ENCODE data around the gene UGP2. TPM values are rescaled to one million over a fixed set of nuclear protein-coding genes. Genes with fewer than 3 reads are reported as not detected.
A peak's percentile ranks its signal among the peaks of the same experiment; 100 is the strongest.

UGP2 gene
- total RNA-seq, 1 donor from 2014 or later = 66.3 TPM

GRCh38 chr2:63862806-63863205, 21.1 kb downstream of the UGP2 start:
- H3K36me3 Mint-ChIP-seq (ENCODE audit: low read depth) = peaks cover 52% of the 10 kb centered on the region
- no peaks in the 10 kb centered on the region for H3K9me3 Mint-ChIP-seq
- DNase-seq = no peak
- H3K27ac Mint-ChIP-seq = peak overlapping the region; percentile 16
- peaks cover 41% of the 10 kb centered on the region for H3K4me1 Mint-ChIP-seq
- H3K4me3 Mint-ChIP-seq = no peak overlapping the region
- H3K27me3 Mint-ChIP-seq = no peaks in the 10 kb centered on the region
- intact Hi-C loops (cut with micrococcal nuclease) = no loop called here

DNA sequence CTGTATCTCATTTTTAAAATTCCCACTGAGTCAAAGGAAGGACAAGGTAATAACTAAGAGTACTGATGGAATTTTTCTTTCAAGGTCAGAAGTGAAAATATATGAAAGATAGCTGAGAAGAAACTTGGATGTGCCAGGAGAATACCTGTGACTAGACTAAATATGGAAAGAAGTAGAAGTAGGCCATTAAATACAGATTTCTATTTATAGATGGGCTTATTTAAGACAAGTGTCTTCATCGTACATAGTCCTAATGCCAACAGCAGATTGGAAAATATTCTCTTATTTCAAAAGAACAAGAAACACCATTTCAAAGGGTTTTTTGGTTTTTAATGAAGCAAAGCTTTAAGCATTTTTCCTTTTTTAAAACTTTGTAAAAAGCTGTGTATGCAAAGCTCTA, 22.0 kb downstream of the UGP2 start:
- H3K27me3 Mint-ChIP-seq = no peaks in the 10 kb centered on the region
- H3K36me3 Mint-ChIP-seq (ENCODE audit: low read depth) = peaks cover 54% of the 10 kb centered on the region
- DNase-seq = no peak
- peaks cover 39% of the 10 kb centered on the region for H3K4me1 Mint-ChIP-seq
- no peaks in the 10 kb centered on the region for H3K9me3 Mint-ChIP-seq
- no peak overlapping the region for H3K4me3 Mint-ChIP-seq
- intact Hi-C loops (cut with micrococcal nuclease) = no loop called here
- H3K27ac Mint-ChIP-seq = no peak overlapping the region

- intact Hi-C loops (cut with micrococcal nuclease) = no loop called here
- Mint-ChIP-seq H3K27ac (peak overlapping the region; percentile 16), H3K27me3 (no peaks in the 10 kb centered on the region), H3K4me1 (peaks cover 36% of the 10 kb centered on the region), H3K4me3 (no peak overlapping the region), H3K36me3 (ENCODE audit: low read depth) (peaks cover 48% of the 10 kb centered on the region), H3K9me3 (no peaks in the 10 kb centered on the region)
- DNase-seq = no peak
Observed at GRCh38 chr2:63865159-63865799, 23.6 kb downstream of the UGP2 start.

DNA sequence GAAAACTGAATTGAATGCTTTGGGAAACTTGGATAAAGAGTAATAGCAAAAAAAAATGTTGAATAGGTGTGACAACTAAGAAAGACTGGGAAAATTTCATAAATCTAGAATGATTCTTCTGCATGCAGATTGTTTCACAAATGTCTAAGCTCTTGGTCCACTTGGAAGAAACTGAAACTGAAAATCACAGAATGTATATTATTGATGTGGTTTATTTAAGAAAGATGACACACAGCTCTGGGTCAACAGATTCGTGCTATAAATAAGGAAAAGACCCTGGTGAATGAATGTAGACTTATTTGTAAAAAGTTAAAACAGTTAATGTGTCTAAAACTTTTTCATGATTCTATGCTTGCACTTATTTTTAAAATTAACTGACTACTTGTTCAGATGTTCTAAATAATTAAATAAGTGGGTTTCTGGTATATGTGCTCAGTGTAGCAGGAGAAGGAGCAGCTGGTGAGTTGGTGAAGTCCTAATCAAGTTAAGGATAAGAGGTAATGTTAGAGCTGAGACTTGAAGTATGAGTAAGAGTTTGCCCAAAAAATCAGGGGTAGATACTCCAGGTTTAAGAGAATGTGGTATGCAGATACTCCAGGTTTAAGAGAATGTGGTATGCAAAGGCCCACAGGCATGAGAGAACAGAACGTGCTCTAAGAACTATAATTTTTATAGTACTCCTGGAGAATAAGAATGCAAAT, 24.5 kb downstream of the UGP2 start:
- Mint-ChIP-seq H3K4me1 (peaks cover 34% of the 10 kb centered on the region), H3K9me3 (no peaks in the 10 kb centered on the region), H3K27me3 (no peaks in the 10 kb centered on the region), H3K4me3 (peak overlapping the region; percentile 23), H3K27ac (peak overlapping the region; percentile 25), H3K36me3 (ENCODE audit: low read depth) (peaks cover 51% of the 10 kb centered on the region)
- no peak for DNase-seq
- intact Hi-C loops (cut with micrococcal nuclease) = no loop called here

DNA sequence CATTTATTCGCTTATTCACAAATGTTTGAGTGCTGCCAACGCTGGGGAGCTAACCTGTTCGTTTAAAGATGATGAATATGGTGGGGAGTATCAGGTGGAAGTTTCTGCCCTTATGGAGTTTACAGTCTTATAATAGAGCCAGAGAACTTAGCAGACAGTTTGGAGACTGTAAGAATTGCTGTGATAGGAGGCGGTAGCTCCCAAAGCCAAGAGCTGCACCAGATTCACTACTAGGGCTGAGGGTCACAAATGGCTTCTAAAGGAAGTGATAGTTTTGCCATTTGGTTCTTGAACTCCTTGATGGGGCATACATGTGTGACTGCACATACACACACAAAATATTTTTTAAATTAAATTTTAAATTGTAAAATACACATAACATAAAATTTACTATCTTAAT, 29.0 kb downstream of the UGP2 start:
- no peak overlapping the region for H3K4me3 Mint-ChIP-seq
- H3K9me3 Mint-ChIP-seq = peaks cover 13% of the 10 kb centered on the region
- no peak for DNase-seq
- peaks cover 63% of the 10 kb centered on the region for H3K36me3 Mint-ChIP-seq (ENCODE audit: low read depth)
- H3K27ac Mint-ChIP-seq = no peak overlapping the region
- peaks cover 20% of the 10 kb centered on the region for H3K4me1 Mint-ChIP-seq
- H3K27me3 Mint-ChIP-seq = no peaks in the 10 kb centered on the region
- intact Hi-C loops (cut with micrococcal nuclease) = no loop called here

DNA sequence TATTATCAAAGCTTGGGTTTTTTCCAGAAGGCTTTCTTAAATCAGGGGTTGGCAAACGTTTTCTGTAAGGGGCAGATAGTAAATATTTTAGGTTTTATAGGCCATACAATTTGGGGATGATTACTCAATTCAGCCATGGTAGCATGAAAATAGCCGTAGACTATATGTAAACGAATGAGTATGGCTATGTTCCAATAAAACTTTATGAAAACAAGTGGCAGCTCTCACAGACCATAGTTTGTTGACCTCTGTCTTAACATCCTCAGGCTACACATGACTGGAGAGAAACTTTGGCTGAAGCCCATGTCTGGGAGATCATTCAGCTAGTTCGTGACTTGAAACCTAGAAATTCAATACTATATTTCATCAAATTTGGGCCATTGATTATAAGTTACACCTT, 30.2 kb downstream of the UGP2 start:
- intact Hi-C loops (cut with micrococcal nuclease) = no loop called here
- no peak for DNase-seq
- Mint-ChIP-seq H3K27me3 (no peaks in the 10 kb centered on the region), H3K4me1 (peaks cover 12% of the 10 kb centered on the region), H3K36me3 (ENCODE audit: low read depth) (peaks cover 59% of the 10 kb centered on the region), H3K27ac (no peak overlapping the region), H3K9me3 (peaks cover 13% of the 10 kb centered on the region), H3K4me3 (no peak overlapping the region)

DNA sequence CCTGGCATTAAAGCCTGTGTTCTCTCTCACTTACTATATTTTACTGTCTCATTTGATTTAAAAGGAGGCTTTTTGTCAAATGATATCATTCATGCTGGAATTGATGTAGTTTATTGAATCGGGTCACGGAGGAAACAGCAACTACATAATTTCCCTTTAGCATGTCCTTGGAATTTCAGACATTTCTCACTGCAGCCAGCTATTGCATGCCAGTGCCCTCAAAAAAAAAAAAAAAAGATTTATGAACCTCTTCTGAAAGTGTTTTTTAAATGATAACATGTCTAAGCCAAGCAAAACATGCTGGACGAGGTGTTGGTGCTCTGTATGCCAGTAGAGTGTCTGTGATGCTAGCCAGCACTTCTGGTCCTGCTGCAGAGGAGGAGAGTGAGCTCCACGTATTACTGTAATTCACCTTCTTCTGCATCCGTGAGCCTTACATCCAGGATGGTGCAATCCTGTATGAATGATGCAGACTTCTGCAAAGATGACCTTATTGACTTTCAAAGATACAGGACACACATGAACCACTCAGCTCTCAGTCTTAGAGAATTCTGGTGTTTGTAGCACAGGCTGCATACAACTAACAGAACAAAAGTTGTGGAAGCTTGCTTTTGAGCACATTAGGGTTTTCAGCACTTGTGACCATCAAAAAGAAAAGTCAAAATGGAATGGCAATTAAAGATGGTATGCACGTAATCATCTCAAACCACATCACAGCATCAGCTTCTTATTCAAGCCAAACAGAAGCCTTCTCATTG, 31.1 kb downstream of the UGP2 start:
- peaks cover 12% of the 10 kb centered on the region for H3K4me1 Mint-ChIP-seq
- H3K27me3 Mint-ChIP-seq = no peaks in the 10 kb centered on the region
- H3K36me3 Mint-ChIP-seq (ENCODE audit: low read depth) = peaks cover 65% of the 10 kb centered on the region
- DNase-seq = no peak
- intact Hi-C loops (cut with micrococcal nuclease) = no loop called here
- no peak overlapping the region for H3K27ac Mint-ChIP-seq
- H3K9me3 Mint-ChIP-seq = peaks cover 13% of the 10 kb centered on the region
- H3K4me3 Mint-ChIP-seq = no peak overlapping the region

DNA sequence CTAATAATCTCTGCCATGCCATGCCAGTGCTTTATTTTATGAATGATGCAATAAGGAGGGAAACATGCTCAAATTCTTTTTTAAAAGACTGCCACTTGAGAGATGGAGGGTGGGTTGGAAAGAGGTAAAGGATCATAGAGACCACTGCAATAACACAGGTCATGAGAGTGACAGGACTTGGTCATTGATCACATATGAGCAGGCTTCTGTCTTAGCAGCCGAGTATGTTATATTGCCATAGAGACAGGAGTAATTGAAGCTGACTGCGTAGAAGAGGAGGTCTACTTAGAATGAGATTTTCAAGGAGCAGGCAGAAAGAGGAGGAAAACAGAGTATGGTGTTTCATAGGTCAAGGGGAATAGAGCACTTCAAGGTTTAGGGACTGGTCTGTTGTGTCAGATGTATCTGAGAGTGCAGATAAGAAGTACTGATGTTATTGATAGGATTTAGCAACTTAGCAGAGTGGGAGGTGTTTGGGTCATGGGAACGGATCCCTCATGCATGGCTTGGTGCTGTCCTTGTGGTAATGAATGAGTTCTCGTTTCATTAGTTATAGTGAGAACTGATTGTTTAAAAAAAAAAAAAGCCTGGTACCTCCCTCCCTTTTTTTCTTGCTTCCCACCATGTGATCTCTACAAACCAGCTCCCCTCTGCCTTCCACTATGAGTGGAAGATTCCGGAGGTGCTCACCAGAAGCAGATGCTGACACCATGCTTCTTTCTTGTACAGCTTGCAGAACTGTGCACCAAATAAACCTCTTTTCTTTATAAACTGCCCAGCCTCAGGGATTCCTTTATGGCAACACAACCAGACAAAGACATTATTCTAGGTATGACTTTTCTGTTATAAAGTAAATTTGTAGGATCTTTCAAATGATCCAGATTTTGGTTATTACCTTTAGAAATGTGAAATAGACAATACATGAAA, 32.8 kb downstream of the UGP2 start:
- Mint-ChIP-seq H3K9me3 (peaks cover 13% of the 10 kb centered on the region), H3K27ac (peak overlapping the region; percentile 42), H3K4me3 (no peak overlapping the region), H3K36me3 (ENCODE audit: low read depth) (peaks cover 56% of the 10 kb centered on the region), H3K27me3 (no peaks in the 10 kb centered on the region), H3K4me1 (peaks cover 10% of the 10 kb centered on the region)
- intact Hi-C loops (cut with micrococcal nuclease) = no loop called here
- no peak for DNase-seq

- H3K27ac Mint-ChIP-seq = no peak overlapping the region
- no peaks in the 10 kb centered on the region for H3K27me3 Mint-ChIP-seq
- no peak for DNase-seq
- no peak overlapping the region for H3K4me3 Mint-ChIP-seq
- H3K36me3 Mint-ChIP-seq (ENCODE audit: low read depth) = peaks cover 56% of the 10 kb centered on the region
- H3K4me1 Mint-ChIP-seq = peaks cover 10% of the 10 kb centered on the region
- H3K9me3 Mint-ChIP-seq = peaks cover 13% of the 10 kb centered on the region
- intact Hi-C loops (cut with micrococcal nuclease) = no loop called here
Observed at GRCh38 chr2:63875131-63875527, 33.4 kb downstream of the UGP2 start.

DNA sequence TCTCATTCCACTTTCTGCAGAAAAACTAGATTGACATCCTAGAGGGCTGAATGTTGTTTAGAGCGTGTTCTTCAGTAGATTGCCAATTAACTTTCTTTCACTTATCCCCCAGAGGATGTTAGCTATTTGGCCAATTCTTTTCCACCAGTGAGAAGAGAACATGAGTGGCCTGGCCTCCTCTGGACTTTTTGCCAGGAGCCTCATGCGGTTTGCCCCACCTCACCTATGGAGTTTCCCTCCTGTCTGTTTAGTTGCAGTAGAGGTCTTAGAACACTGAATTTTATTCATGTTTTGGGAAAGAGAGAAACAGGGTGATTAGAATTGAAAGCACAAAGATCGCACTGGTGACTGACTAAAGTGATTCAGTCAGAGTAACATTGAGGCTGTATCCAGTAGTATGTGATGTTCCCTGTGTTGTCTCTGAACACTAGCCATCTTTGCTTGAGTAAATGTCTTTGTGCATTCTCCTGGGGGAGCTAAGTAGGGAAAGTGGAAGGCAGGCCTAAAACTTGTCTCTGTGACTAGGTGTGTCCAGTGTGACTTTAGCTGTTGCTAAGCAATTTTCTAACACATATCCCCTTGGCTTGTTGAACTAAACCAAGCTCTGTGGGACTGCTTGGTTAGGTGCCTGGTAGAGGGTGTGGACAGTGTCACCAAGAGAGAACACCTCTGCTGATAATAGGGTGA, 34.0 kb downstream of the UGP2 start:
- intact Hi-C loops (cut with micrococcal nuclease) = no loop called here
- Mint-ChIP-seq H3K27ac (no peak overlapping the region), H3K4me3 (no peak overlapping the region), H3K9me3 (peaks cover 13% of the 10 kb centered on the region), H3K36me3 (ENCODE audit: low read depth) (peaks cover 59% of the 10 kb centered on the region), H3K27me3 (no peaks in the 10 kb centered on the region), H3K4me1 (peaks cover 13% of the 10 kb centered on the region)
- DNase-seq = no peak

DNA sequence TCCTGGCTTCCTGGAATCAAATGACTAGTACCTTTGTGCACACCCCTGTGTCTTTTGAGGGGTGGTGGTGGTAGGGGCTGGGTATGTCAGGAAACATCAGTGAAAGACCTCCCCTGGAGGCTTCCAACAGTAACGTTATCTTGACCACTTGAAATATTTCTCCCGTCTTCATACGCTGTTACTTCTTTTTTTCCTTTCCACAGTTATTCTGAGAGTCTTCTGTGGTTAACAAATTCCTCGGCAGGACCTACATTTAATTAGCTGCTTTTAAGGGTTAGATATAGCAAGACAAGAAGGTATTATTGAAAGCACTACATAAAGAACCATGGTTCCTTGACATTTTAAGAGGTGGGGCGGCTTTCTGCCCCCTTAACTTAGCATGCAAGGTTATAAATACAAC, 34.6 kb downstream of the UGP2 start:
- no peak for DNase-seq
- Mint-ChIP-seq H3K36me3 (ENCODE audit: low read depth) (peaks cover 61% of the 10 kb centered on the region), H3K27ac (no peak overlapping the region), H3K9me3 (peaks cover 13% of the 10 kb centered on the region), H3K4me1 (peaks cover 19% of the 10 kb centered on the region), H3K4me3 (no peak overlapping the region), H3K27me3 (no peaks in the 10 kb centered on the region)
- intact Hi-C loops (cut with micrococcal nuclease) = no loop called here

DNA sequence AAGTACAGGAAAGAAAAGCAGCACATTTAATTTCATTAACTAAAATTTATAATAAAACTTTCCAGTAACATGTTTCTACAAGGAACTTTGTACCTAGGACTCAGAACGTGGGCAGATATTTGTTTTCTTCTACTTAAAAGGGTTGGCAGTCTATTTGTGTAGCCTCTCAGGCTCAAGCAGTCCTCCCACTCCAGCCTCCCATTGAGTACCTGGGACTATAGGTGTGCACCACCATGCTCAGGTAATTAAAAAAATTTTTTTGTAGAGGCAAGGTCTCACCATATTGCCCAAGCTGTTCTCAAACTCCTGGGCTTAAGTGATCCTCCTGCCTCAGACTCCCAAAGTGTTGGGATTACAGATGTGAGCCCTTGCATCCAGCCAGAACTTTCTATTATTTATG, 36.8 kb downstream of the UGP2 start:
- peaks cover 55% of the 10 kb centered on the region for H3K36me3 Mint-ChIP-seq (ENCODE audit: low read depth)
- peaks cover 32% of the 10 kb centered on the region for H3K4me1 Mint-ChIP-seq
- H3K4me3 Mint-ChIP-seq = no peak overlapping the region
- H3K27me3 Mint-ChIP-seq = no peaks in the 10 kb centered on the region
- H3K27ac Mint-ChIP-seq = no peak overlapping the region
- peaks cover 10% of the 10 kb centered on the region for H3K9me3 Mint-ChIP-seq
- intact Hi-C loops (cut with micrococcal nuclease) = no loop called here
- DNase-seq = no peak

GRCh38 chr2:63879876-63880433, 38.3 kb downstream of the UGP2 start:
- DNase-seq = no peak
- intact Hi-C loops (cut with micrococcal nuclease) = loop anchor here (10.0 kb wide), 1 partner anchor 135 kb away; the partner anchor contains the start of gene VPS54
- no peak overlapping the region for H3K27ac Mint-ChIP-seq
- no peaks in the 10 kb centered on the region for H3K9me3 Mint-ChIP-seq
- H3K27me3 Mint-ChIP-seq = no peaks in the 10 kb centered on the region
- peaks cover 53% of the 10 kb centered on the region for H3K36me3 Mint-ChIP-seq (ENCODE audit: low read depth)
- no peak overlapping the region for H3K4me3 Mint-ChIP-seq
- peaks cover 26% of the 10 kb centered on the region for H3K4me1 Mint-ChIP-seq
